Neural crest cell (in vitro differentiated cells): ENCODE data around the gene RPL18A. TPM values are rescaled to one million over a fixed set of nuclear protein-coding genes. Genes with fewer than 3 reads are reported as not detected.

Experiments
- DNase-seq: peaks from one replicate; pipeline ENCODE4 v3.0.0; 2021; ENCODE audit warnings: low read depth, mixed read lengths, low spot score
- H3K27ac Mint-ChIP-seq: one replicate; pipeline ENCODE4 v1.8.0; 2021; ENCODE audit warnings: mild to moderate bottlenecking, mixed read lengths; ENCODE audit not compliant: unreplicated experiment
- H3K27me3 Mint-ChIP-seq: 2 replicates; pipeline ENCODE4 v1.8.0; 2021; ENCODE audit warnings: low read depth, mild to moderate bottlenecking, mixed read lengths
- H3K36me3 Mint-ChIP-seq: 2 replicates; pipeline ENCODE4 v1.8.0; 2021; ENCODE audit warnings: low read depth, mild to moderate bottlenecking, mixed read lengths
- H3K4me1 Mint-ChIP-seq: 2 replicates; pipeline ENCODE4 v1.8.0; 2021; ENCODE audit warnings: mixed read lengths
- H3K4me3 Mint-ChIP-seq: one replicate; pipeline ENCODE4 v1.8.0; 2021; ENCODE audit warnings: mild to moderate bottlenecking, mixed read lengths
- H3K9me3 Mint-ChIP-seq: 2 replicates; pipeline ENCODE4 v1.8.0; 2021; ENCODE audit warnings: mixed read lengths
- long read RNA-seq: library from polyadenylated mRNA; unstranded; transcript quantifications from one replicate; pipeline ENCODE4 v2.0.0, GENCODE V29; 2020
- total RNA-seq: library from RNA; stranded (reverse); gene quantifications from 2 replicates; pipeline ENCODE4 v1.2.1, GENCODE V29; 2021
- TF ChIP-seq, protein P1 (sequence below): fragments of 200-600 bp; sonication (generic); conservative IDR thresholded peaks from 2 replicates; pipeline ENCODE4 v1.5.0; 2021; ENCODE audit warnings: antibody characterized with exemption, mild to moderate bottlenecking

RPL18A gene
- total RNA-seq = 2,184 and 2,260 TPM in 2 replicates
- long read RNA-seq, transcript RPL18A-201 (5 exons, 665 nt) = major isoform, 607 of 620 reads
- long read RNA-seq, partial matches to known transcripts = 9 of 620 reads
- long read RNA-seq, other reads (novel, unspliced or antisense) = 3 of 620 reads

DNA sequence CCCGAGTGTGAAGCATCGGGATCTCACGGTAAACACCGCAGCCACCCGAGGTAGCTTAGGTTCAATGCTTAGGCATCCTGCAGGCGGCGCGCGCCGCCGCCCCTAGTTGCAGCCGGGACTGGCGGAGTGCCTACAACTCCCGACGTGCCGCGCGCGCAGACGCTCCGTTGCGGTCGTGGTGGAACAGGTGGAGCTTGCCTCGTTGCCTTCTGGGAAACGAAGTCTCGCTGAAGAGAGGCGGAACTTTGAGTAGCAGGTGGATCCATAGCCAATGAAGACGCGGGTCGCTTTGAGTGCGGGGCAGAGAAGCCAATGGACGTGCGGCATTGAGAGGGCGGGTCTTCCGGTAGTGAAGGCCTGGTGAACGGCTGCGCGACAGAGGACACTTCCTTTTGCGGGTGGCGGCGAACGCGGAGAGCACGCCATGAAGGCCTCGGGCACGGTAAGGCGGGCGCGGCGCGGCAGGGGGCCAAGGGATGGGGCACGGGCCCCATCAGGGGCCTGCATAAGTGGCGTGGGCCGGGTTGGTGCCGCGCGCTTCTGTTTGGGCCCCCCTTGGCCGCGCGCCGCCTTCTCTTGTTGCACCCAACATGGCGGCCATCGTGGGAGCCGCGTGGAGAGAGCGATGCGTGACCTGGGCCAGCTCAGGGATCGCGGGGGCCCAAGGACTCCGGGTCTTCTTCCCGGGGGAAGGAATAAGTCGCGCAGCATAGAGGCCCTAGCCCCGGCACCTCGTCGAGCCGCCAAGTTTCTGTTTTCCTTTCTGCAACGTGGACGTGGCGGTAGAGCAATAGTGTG is at the start of gene RPL18A:
TSS of gene RPL18A (plus strand) at position 378 of the 798 bp plus-strand sequence. CDS start at position 425, 47 bp downstream.
- Mint-ChIP-seq H3K27me3 (peaks cover 15% of the 10 kb centered on the region), H3K9me3 (no peaks in the 10 kb centered on the region), H3K36me3 (peaks cover 20% of the 10 kb centered on the region), H3K4me1 (peaks cover 33% of the 10 kb centered on the region), H3K4me3 (peak within 1 kb of the TSS; percentile 96), H3K27ac (peak within 1 kb of the TSS; percentile 98)
- peak; percentile 93 for DNase-seq
- TF ChIP-seq, protein P1, sequence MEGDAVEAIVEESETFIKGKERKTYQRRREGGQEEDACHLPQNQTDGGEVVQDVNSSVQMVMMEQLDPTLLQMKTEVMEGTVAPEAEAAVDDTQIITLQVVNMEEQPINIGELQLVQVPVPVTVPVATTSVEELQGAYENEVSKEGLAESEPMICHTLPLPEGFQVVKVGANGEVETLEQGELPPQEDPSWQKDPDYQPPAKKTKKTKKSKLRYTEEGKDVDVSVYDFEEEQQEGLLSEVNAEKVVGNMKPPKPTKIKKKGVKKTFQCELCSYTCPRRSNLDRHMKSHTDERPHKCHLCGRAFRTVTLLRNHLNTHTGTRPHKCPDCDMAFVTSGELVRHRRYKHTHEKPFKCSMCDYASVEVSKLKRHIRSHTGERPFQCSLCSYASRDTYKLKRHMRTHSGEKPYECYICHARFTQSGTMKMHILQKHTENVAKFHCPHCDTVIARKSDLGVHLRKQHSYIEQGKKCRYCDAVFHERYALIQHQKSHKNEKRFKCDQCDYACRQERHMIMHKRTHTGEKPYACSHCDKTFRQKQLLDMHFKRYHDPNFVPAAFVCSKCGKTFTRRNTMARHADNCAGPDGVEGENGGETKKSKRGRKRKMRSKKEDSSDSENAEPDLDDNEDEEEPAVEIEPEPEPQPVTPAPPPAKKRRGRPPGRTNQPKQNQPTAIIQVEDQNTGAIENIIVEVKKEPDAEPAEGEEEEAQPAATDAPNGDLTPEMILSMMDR = peak; percentile 74

DNA sequence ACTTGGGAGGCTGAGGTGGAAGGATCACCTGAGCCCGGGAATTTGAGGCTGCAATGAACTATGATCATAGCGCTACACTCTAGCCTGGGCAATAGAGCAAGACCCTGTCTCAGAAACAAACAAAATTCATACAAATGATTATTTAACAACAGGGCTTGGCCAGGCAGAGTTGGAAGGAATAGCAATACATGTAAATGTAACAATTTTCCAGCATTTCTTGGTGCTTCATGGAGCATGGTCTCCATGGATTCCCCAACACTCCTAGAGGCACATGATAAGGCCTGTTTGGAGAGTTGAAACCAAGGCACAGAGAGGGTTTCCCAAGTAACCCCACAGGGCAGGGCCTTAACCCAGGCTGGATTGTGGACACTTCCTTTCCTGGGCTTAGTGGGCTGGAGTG is 48.6 kb upstream of the RPL18A start:
- no peaks in the 10 kb centered on the region for H3K36me3 Mint-ChIP-seq
- no peak for DNase-seq
- H3K4me3 Mint-ChIP-seq = no peak overlapping the region
- TF ChIP-seq, protein P1 = no peak
- no peaks in the 10 kb centered on the region for H3K4me1 Mint-ChIP-seq
- H3K27me3 Mint-ChIP-seq = peaks cover 10% of the 10 kb centered on the region
- H3K27ac Mint-ChIP-seq = no peak overlapping the region
- H3K9me3 Mint-ChIP-seq = no peaks in the 10 kb centered on the region

DNA sequence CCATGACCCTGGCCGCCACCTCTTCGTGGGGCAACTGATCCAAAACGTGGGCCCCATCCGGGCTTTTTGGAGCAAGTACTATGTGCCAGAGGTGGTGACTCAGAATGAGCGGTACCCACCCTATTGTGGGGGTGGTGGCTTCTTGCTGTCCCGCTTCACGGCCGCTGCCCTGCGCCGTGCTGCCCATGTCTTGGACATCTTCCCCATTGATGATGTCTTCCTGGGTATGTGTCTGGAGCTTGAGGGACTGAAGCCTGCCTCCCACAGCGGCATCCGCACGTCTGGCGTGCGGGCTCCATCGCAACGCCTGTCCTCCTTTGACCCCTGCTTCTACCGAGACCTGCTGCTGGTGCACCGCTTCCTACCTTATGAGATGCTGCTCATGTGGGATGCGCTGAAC is 48.0 kb upstream of the RPL18A start:
- Mint-ChIP-seq H3K9me3 (no peaks in the 10 kb centered on the region), H3K4me1 (no peaks in the 10 kb centered on the region), H3K4me3 (no peak overlapping the region), H3K27me3 (peaks cover 10% of the 10 kb centered on the region), H3K27ac (no peak overlapping the region), H3K36me3 (no peaks in the 10 kb centered on the region)
- TF ChIP-seq, protein P1 = no peak
- no peak for DNase-seq

DNA sequence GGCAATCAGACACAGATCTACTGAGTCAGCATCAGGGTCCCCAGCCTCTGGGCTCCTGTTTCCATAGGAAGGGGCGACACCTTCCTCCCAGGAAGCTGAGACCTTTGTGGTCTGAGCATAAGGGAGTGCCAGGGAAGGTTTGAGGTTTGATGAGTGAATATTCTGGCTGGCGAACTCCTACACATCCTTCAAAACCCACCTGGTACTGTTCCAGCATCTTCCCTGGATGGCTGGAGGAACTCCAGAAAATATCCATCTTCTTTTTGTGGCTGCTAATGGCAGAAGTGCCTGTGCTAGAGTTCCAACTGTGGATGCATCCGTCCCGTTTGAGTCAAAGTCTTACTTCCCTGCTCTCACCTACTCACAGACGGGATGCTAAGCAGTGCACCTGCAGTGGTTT is 47.6 kb upstream of the RPL18A start:
- Mint-ChIP-seq H3K4me1 (no peaks in the 10 kb centered on the region), H3K36me3 (no peaks in the 10 kb centered on the region), H3K4me3 (no peak overlapping the region), H3K27ac (no peak overlapping the region), H3K9me3 (no peaks in the 10 kb centered on the region), H3K27me3 (peaks cover 10% of the 10 kb centered on the region)
- no peak for DNase-seq
- TF ChIP-seq, protein P1 = no peak

DNA sequence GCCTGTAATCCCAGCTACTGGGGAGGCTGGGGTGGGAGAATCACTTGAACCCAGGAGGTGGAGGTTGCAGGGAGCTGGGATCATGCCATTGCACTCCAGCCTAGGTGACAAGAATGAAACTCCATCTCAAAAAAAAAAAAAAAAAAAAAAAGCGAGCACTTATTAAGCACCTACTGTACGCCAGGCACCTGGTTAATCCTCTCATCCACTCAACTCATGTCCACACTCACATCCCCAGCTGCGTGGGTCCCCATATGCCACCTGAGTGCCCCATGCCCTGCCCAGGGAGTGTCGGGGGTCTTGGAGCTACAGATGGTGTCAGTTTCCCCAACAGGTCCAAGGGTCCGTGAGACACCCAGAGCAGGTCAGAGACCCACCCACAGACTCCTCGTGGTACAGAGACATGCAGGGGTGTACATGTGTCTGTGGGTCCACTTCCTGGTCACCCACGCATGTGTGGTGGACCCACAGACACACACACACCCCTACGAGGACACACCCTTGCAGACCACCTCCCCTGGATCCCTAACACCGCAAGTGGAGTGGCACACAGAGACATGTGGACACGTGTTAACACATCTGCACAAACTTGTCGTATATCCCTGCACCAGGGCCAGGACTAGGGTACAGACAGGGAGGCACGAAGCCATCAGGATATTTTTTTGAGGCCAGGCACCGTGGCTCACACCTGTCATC is 41.9 kb upstream of the RPL18A start:
- no peak overlapping the region for H3K4me3 Mint-ChIP-seq

More for the DNA sequence above, 41.9 kb upstream of the RPL18A start:
- no peaks in the 10 kb centered on the region for H3K36me3 Mint-ChIP-seq
- H3K27ac Mint-ChIP-seq = no peak overlapping the region
- TF ChIP-seq, protein P1 = no peak
- no peaks in the 10 kb centered on the region for H3K4me1 Mint-ChIP-seq
- H3K9me3 Mint-ChIP-seq = no peaks in the 10 kb centered on the region
- H3K27me3 Mint-ChIP-seq = no peaks in the 10 kb centered on the region
- no peak for DNase-seq
